Activated naive CD8-positive, alpha-beta T cell treated with anti-CD3 and anti-CD28 coated beads for 36 hours (primary cell): ENCODE results near the gene NANOS2. TPM values are rescaled to one million over a fixed set of nuclear protein-coding genes. Genes with fewer than 3 reads are reported as not detected.
"Not testable (repeated sequence)": the region's sequence is repeated elsewhere in the genome, so short reads cannot be mapped to it uniquely, and the experiment has no call there.

Experiments
- DNase-seq: peaks from one replicate; pipeline ENCODE4 v3.0.0; 2021
- H3K27ac Mint-ChIP-seq: one replicate; pipeline ENCODE4 v1.8.0; 2022; ENCODE audit warnings: mild to moderate bottlenecking, moderate library complexity, mixed read lengths
- H3K27me3 Mint-ChIP-seq: one replicate; pipeline ENCODE4 v1.8.0; 2022; ENCODE audit warnings: mild to moderate bottlenecking, mixed read lengths
- H3K36me3 Mint-ChIP-seq: one replicate; pipeline ENCODE4 v1.8.0; 2021; ENCODE audit warnings: mild to moderate bottlenecking, mixed read lengths
- H3K4me1 Mint-ChIP-seq: one replicate; pipeline ENCODE4 v1.8.0; 2021; ENCODE audit warnings: mixed read lengths
- H3K4me3 Mint-ChIP-seq: one replicate; pipeline ENCODE4 v1.8.0; 2022; ENCODE audit warnings: mild to moderate bottlenecking, moderate library complexity, mixed read lengths
- H3K9me3 Mint-ChIP-seq: one replicate; pipeline ENCODE4 v1.8.0; 2022; ENCODE audit warnings: mixed read lengths
- total RNA-seq, 2 experiments: library from RNA; stranded (reverse); gene quantifications; one replicate each; pipeline ENCODE4 v1.2.3, GENCODE V29; 2021

The NANOS2 gene
- total RNA-seq, 2 experiments from 2014 or later: not detected

GRCh38 chr19:45878043-45878794 is 36.4 kb downstream of the NANOS2 start:
- Mint-ChIP-seq H3K27me3 (peaks cover 23% of the 10 kb centered on the region), H3K36me3 (peaks cover under 1% of the 10 kb centered on the region), H3K4me3 (no peak overlapping the region), H3K27ac (no peak overlapping the region), H3K4me1 (peaks cover 22% of the 10 kb centered on the region), H3K9me3 (no peaks in the 10 kb centered on the region)
- DNase-seq: no peak

- Mint-ChIP-seq H3K4me1 (peaks cover 15% of the 10 kb centered on the region), H3K4me3 (peak overlapping the region; percentile 52), H3K9me3 (no peaks in the 10 kb centered on the region), H3K36me3 (no peaks in the 10 kb centered on the region), H3K27ac (peak overlapping the region; percentile 61), H3K27me3 (peaks cover 26% of the 10 kb centered on the region)
- DNase-seq: peak; percentile 55
Observed at GRCh38 chr19:45876411-45877197, 38.0 kb downstream of the NANOS2 start.

- H3K27ac Mint-ChIP-seq: peak overlapping the region; percentile 61
- no peak for DNase-seq
- H3K9me3 Mint-ChIP-seq: no peaks in the 10 kb centered on the region
- H3K27me3 Mint-ChIP-seq: peaks cover 27% of the 10 kb centered on the region
- no peaks in the 10 kb centered on the region for H3K36me3 Mint-ChIP-seq
- H3K4me1 Mint-ChIP-seq: peaks cover 12% of the 10 kb centered on the region
- H3K4me3 Mint-ChIP-seq: peak overlapping the region; percentile 52
Observed at GRCh38 chr19:45876161-45876410, 38.5 kb downstream of the NANOS2 start.

- no peak overlapping the region for H3K4me3 Mint-ChIP-seq
- no peaks in the 10 kb centered on the region for H3K36me3 Mint-ChIP-seq
- DNase-seq: no peak
- peaks cover 11% of the 10 kb centered on the region for H3K4me1 Mint-ChIP-seq
- H3K27me3 Mint-ChIP-seq: peaks cover 27% of the 10 kb centered on the region
- no peaks in the 10 kb centered on the region for H3K9me3 Mint-ChIP-seq
- no peak overlapping the region for H3K27ac Mint-ChIP-seq
Observed at GRCh38 chr19:45874620-45874966, 40.0 kb downstream of the NANOS2 start.

GRCh38 chr19:45873219-45873772 is 41.3 kb downstream of the NANOS2 start:
- Mint-ChIP-seq H3K36me3 (no peaks in the 10 kb centered on the region), H3K9me3 (no peaks in the 10 kb centered on the region), H3K27ac (no peak overlapping the region), H3K4me1 (peaks cover 11% of the 10 kb centered on the region), H3K4me3 (no peak overlapping the region), H3K27me3 (peaks cover 27% of the 10 kb centered on the region)
- no peak for DNase-seq

GRCh38 chr19:45872095-45872919 is 42.3 kb downstream of the NANOS2 start:
- H3K36me3 Mint-ChIP-seq: no peaks in the 10 kb centered on the region
- peaks cover 22% of the 10 kb centered on the region for H3K27me3 Mint-ChIP-seq
- no peak for DNase-seq
- H3K4me3 Mint-ChIP-seq: no peak overlapping the region
- no peak overlapping the region for H3K27ac Mint-ChIP-seq
- H3K4me1 Mint-ChIP-seq: peaks cover 7% of the 10 kb centered on the region
- no peaks in the 10 kb centered on the region for H3K9me3 Mint-ChIP-seq

GRCh38 chr19:45870798-45871197 is 43.8 kb downstream of the NANOS2 start:
- no peaks in the 10 kb centered on the region for H3K36me3 Mint-ChIP-seq
- H3K27me3 Mint-ChIP-seq: peaks cover 20% of the 10 kb centered on the region
- no peaks in the 10 kb centered on the region for H3K4me1 Mint-ChIP-seq

GRCh38 chr19:45867241-45867640 is 47.3 kb downstream of the NANOS2 start:
- not testable (repeated sequence) for DNase-seq, H3K4me3 Mint-ChIP-seq, H3K27ac Mint-ChIP-seq, H3K9me3 Mint-ChIP-seq, H3K36me3 Mint-ChIP-seq
- peaks cover 14% of the 10 kb centered on the region for H3K4me1 Mint-ChIP-seq
- peaks cover 38% of the 10 kb centered on the region for H3K27me3 Mint-ChIP-seq

More at GRCh38 chr19:45870798-45871197, 43.8 kb downstream of the NANOS2 start:
- no peak overlapping the region for H3K27ac Mint-ChIP-seq
- H3K4me3 Mint-ChIP-seq: no peak overlapping the region
- no peaks in the 10 kb centered on the region for H3K9me3 Mint-ChIP-seq
- DNase-seq: no peak

GRCh38 chr19:45866400-45867176 is 48.0 kb downstream of the NANOS2 start:
- Mint-ChIP-seq H3K4me1 (peaks cover 14% of the 10 kb centered on the region), H3K4me3 (no peak overlapping the region), H3K36me3 (peaks cover 7% of the 10 kb centered on the region), H3K27ac (no peak overlapping the region), H3K9me3 (no peaks in the 10 kb centered on the region), H3K27me3 (peaks cover 35% of the 10 kb centered on the region)
- DNase-seq: no peak

- Mint-ChIP-seq H3K4me3 (no peak overlapping the region), H3K4me1 (peaks cover 21% of the 10 kb centered on the region), H3K27me3 (peaks cover 35% of the 10 kb centered on the region), H3K36me3 (peaks cover 9% of the 10 kb centered on the region), H3K27ac (no peak overlapping the region), H3K9me3 (no peaks in the 10 kb centered on the region)
- DNase-seq: no peak
Observed at GRCh38 chr19:45865269-45865948, 49.2 kb downstream of the NANOS2 start.

GRCh38 chr19:45864629-45865082 is 49.9 kb downstream of the NANOS2 start:
- DNase-seq: no peak
- H3K36me3 Mint-ChIP-seq: peaks cover 9% of the 10 kb centered on the region

GRCh38 chr19:45863840-45864628 is 50.5 kb downstream of the NANOS2 start, which contains the start of gene FOXA3:
FOXA3 (plus strand) TSS chr19:45864326; CDS start chr19:45864457, 131 bp downstream.
- H3K36me3 Mint-ChIP-seq: peaks cover 14% of the 10 kb centered on the region
- DNase-seq: peak; percentile 78
- H3K27me3 Mint-ChIP-seq: peaks cover 35% of the 10 kb centered on the region
- H3K4me1 Mint-ChIP-seq: peaks cover 23% of the 10 kb centered on the region
- no peaks in the 10 kb centered on the region for H3K9me3 Mint-ChIP-seq
- peak within 1 kb of the TSS; percentile 97 for H3K27ac Mint-ChIP-seq
- peak within 1 kb of the TSS; percentile 90 for H3K4me3 Mint-ChIP-seq

More at GRCh38 chr19:45864629-45865082, 49.9 kb downstream of the NANOS2 start:
- Mint-ChIP-seq H3K27me3 (peaks cover 35% of the 10 kb centered on the region), H3K27ac (no peak overlapping the region), H3K4me3 (peak overlapping the region; percentile 65), H3K4me1 (peaks cover 23% of the 10 kb centered on the region), H3K9me3 (no peaks in the 10 kb centered on the region)

GRCh38 chr19:45863335-45863839 is 51.2 kb downstream of the NANOS2 start:
- Mint-ChIP-seq H3K9me3 (no peaks in the 10 kb centered on the region), H3K4me1 (peaks cover 23% of the 10 kb centered on the region), H3K36me3 (peaks cover 19% of the 10 kb centered on the region), H3K27ac (peak overlapping the region; percentile 97), H3K4me3 (peak overlapping the region; percentile 90), H3K27me3 (peaks cover 35% of the 10 kb centered on the region)
- no peak for DNase-seq
